HCT116 (cell line): ENCODE data around the gene ZBTB3. TPM values are rescaled to one million over a fixed set of nuclear protein-coding genes. Genes with fewer than 3 reads are reported as not detected.
"Not testable (repeated sequence)": the region's sequence is repeated elsewhere in the genome, so short reads cannot be mapped to it uniquely, and the experiment has no call there.

Source experiments
- ATAC-seq: fragments of 200-7000 bp; cut with Tn5 transposase; 2 replicates; pipeline ENCODE4 v1.9.1; 2020; ENCODE audit warnings: mild to moderate bottlenecking, moderate library complexity
- BruUV-seq: library from RNA; stranded (reverse); fragments of 400-500 nt; replicated peaks from 2 replicates; lab custom pipeline; 2021; lab: Mats Ljungman, UMichigan
- CTCF ChIA-PET: fragments of 300-600 bp; sonication (Branson Sonifier 250); formaldehyde crosslinking; loops from one replicate; lab custom pipeline; 2021; ENCODE audit warnings: antibody characterized with exemption; lab: Charles Lee
- POLR2A ChIA-PET: fragments of 300-600, 350-600 bp; sonication (Branson Sonifier 250); formaldehyde crosslinking; loops from one replicate; lab custom pipeline; 2021; ENCODE audit warnings: antibody characterized with exemption; lab: Charles Lee
- RAD21 ChIA-PET, 2 experiments: fragments of 300-600 bp; sonication (Branson Sonifier 250); formaldehyde crosslinking; loops; one replicate each; lab custom pipeline; 2023; ENCODE audit warnings: low total read pairs in 2 of 2; ENCODE audit not compliant: uncharacterized antibody in 2 of 2, unreplicated experiment in 2 of 2, low non-redundant PET in 1 of 2; lab: Charles Lee
- DNase-seq: peaks from one replicate; pipeline ENCODE4 v3.0.0-alpha.2; 2010; ENCODE audit warnings: low read depth, low spot score
- H2AFZ ChIP-seq: fragments of 200-600 bp; shearing (Covaris generic), sonication (generic); 2 replicates; pipeline ENCODE4 v1.6.1; 2017; ENCODE audit warnings: low read depth, mixed run types, mixed read lengths, antibody characterized with exemption, low read length; ENCODE audit not compliant: poor library complexity, severe bottlenecking
- H3K27ac ChIP-seq: 2 replicates; pipeline ENCODE4 v1.5.1; 2012; ENCODE audit warnings: low read depth, low read length
- H3K27me3 ChIP-seq: fragments of 200-600 bp; sonication (generic); 2 replicates; pipeline ENCODE4 v1.6.1; 2016; ENCODE audit warnings: mixed run types, low read length, mixed read lengths; ENCODE audit not compliant: insufficient read depth
- H3K36me3 ChIP-seq, 2 experiments: fragments of 200-500 bp in 1 of 2; fragments of 200-600 bp in 1 of 2; sonication (Bioruptor generic) in 1 of 2; sonication (generic) in 1 of 2; 2 replicates each; pipeline versions ENCODE4 v1.5.1 to v1.6.1; 2014 to 2016; ENCODE audit warnings: low read length in 2 of 2, inconsistent platforms in 1 of 2, mixed read lengths in 1 of 2, mixed run types in 1 of 2; ENCODE audit not compliant: insufficient read depth in 2 of 2, control insufficient read depth in 1 of 2
- H3K4me1 ChIP-seq, 2 experiments: fragments of 200-600 bp in 1 of 2; sonication (generic) in 1 of 2; 2 replicates each; pipeline versions ENCODE4 v1.5.1 to v1.6.1; 2012 to 2017; ENCODE audit warnings: low read length in 2 of 2, inconsistent platforms in 1 of 2, mild to moderate bottlenecking in 1 of 2, mixed read lengths in 1 of 2, mixed run types in 1 of 2, moderate library complexity in 1 of 2; ENCODE audit not compliant: insufficient read depth in 2 of 2, control insufficient read depth in 1 of 2
- H3K4me2 ChIP-seq: fragments of 200-600 bp; sonication (generic); 2 replicates; pipeline ENCODE4 v1.6.1; 2017; ENCODE audit warnings: mixed run types, low read length, mixed read lengths
- H3K4me3 ChIP-seq, 2 experiments: fragments of 200-600 bp in 1 of 2; sonication (generic) in 1 of 2; replicated peaks in 1 of 2; 2 replicates each; pipeline ENCODE4 v1.5.1; 2011 to 2016; ENCODE audit warnings: low read length in 2 of 2, control low read depth in 1 of 2, low read depth in 1 of 2, mild to moderate bottlenecking in 1 of 2, mixed read lengths in 1 of 2, mixed run types in 1 of 2
- H3K79me2 ChIP-seq: fragments of 200-600 bp; sonication (generic); 2 replicates; pipeline ENCODE4 v1.6.1; 2017; ENCODE audit warnings: mild to moderate bottlenecking, mixed run types, low read length, moderate library complexity, mixed read lengths; ENCODE audit not compliant: insufficient read depth
- H3K9ac ChIP-seq: fragments of 200-600 bp; sonication (generic); 2 replicates; pipeline ENCODE4 v1.6.1; 2016; ENCODE audit warnings: low read length, mixed read lengths
- H3K9me2 ChIP-seq: fragments of 200-600 bp; sonication (generic), shearing (Covaris generic); 2 replicates; pipeline ENCODE4 v1.6.1; 2017; ENCODE audit warnings: mixed run types, mild to moderate bottlenecking, moderate library complexity; ENCODE audit not compliant: insufficient read depth
- H3K9me3 ChIP-seq, 2 experiments: fragments of 200-500 bp in 1 of 2; fragments of 200-600 bp in 1 of 2; sonication (Bioruptor generic) in 1 of 2; sonication (generic) in 1 of 2; 2 replicates each; pipeline ENCODE4 v1.6.1; 2014 to 2017; ENCODE audit warnings: low read length in 2 of 2, mixed read lengths in 2 of 2, inconsistent platforms in 1 of 2, low read depth in 1 of 2, mild to moderate bottlenecking in 1 of 2, mixed run types in 1 of 2, moderate library complexity in 1 of 2; ENCODE audit not compliant: control insufficient read depth in 1 of 2, insufficient read depth in 1 of 2
- H4K20me1 ChIP-seq: fragments of 200-600 bp; sonication (generic), shearing (Covaris generic); 2 replicates; pipeline ENCODE4 v1.6.1; 2017; ENCODE audit warnings: mixed run types, mild to moderate bottlenecking, moderate library complexity; ENCODE audit not compliant: insufficient read depth
- CBX3 ChIP-seq: IDR thresholded peaks from 2 replicates; pipeline ENCODE4 v1.6.1; 2012; ENCODE audit warnings: low read depth
- CEBPB ChIP-seq: IDR thresholded peaks from 2 replicates; pipeline ENCODE4 v1.6.1; 2012; ENCODE audit warnings: low read depth
- EGR1 ChIP-seq: IDR thresholded peaks from 2 replicates; pipeline ENCODE4 v1.6.1; 2012; ENCODE audit warnings: low read depth
- EZH2phosphoT487 ChIP-seq: fragments of 200-600 bp; IDR thresholded peaks from 2 replicates; pipeline ENCODE4 v1.6.1; 2018; ENCODE audit warnings: antibody characterized with exemption, borderline replicate concordance
- FOSL1 ChIP-seq: IDR thresholded peaks from 2 replicates; pipeline ENCODE4 v1.6.1; 2012; ENCODE audit warnings: low read depth
- JUND ChIP-seq: IDR thresholded peaks from 2 replicates; pipeline ENCODE4 v1.6.1; 2012
- POLR2A ChIP-seq: IDR thresholded peaks from 2 replicates; pipeline ENCODE4 v1.7.0; 2011; ENCODE audit warnings: borderline replicate concordance; ENCODE audit not compliant: insufficient read depth, insufficient read length; ENCODE audit errors: extremely low read depth
- POLR2AphosphoS5 ChIP-seq: IDR thresholded peaks from 2 replicates; pipeline ENCODE4 v1.6.1; 2011; ENCODE audit warnings: mild to moderate bottlenecking, low read depth, low read length, moderate library complexity
- RAD21 ChIP-seq: IDR thresholded peaks from 2 replicates; pipeline ENCODE4 v1.6.1; 2012; ENCODE audit warnings: low read depth, mild to moderate bottlenecking
- ZNF274 ChIP-seq: fragments of 200-500 bp; sonication (Bioruptor generic); IDR thresholded peaks from 2 replicates; pipeline ENCODE4 v1.6.1; 2014; ENCODE audit warnings: mild to moderate bottlenecking, low read depth, low read length, inconsistent platforms
- intact Hi-C: fragments of 100-400 bp; cut with micrococcal nuclease; formaldehyde crosslinking; loops from 2 replicates; pipeline ENCODE4 v1.10.0; 2022
- total RNA-seq: library from RNA; stranded (reverse); gene quantifications from one replicate; pipeline ENCODE4 v1.2.1, GENCODE V29; 2021; ENCODE audit not compliant: unreplicated experiment
- TF ChIP-seq, protein P1 (sequence below): IDR thresholded peaks from 2 replicates; pipeline ENCODE4 v1.6.1; 2012; ENCODE audit warnings: low read depth

The ZBTB3 gene
- total RNA-seq, 1 experiment from 2014 or later = 11.3 TPM

- Histone ChIP-seq H3K27ac (peak overlapping the region; percentile 45; the same call in 1 of the 2 replicates), H3K4me2 (peak overlapping the region; percentile 94), H3K9ac (peak overlapping the region; percentile 90; the same call in 1 of the 2 replicates), H3K36me3 (peaks cover 4 to 10% of the 10 kb centered on the region in 2 experiments; a peak in 2 of 4 replicates), H3K4me3 (peak overlapping the region; percentile 30 to 94), H3K4me1 (peaks cover 12 to 15% of the 10 kb centered on the region in 2 experiments), H3K79me2 (peaks cover 15% of the 10 kb centered on the region)
- peak; percentile 61 for ATAC-seq
- ChIA-PET RAD21 (interaction anchor here in 1 of 2 experiments (0.7 kb wide), 1 partner anchor 36 kb away, joined by 4 read pairs; no protein-coding TSS in a partner anchor), CTCF (interaction anchor here (0.9 to 2.3 kb wide), 3 partner anchors 9 to 336 kb away, joined by 5 to 13 read pairs (median 6); partner anchors contain the start of gene TMEM179B), POLR2A (interaction anchor here (0.9 to 1.5 kb wide), 11 partner anchors 9 to 187 kb away, joined by 3 to 15 read pairs (median 4); partner anchors contain the start of genes B3GAT3, C11orf98, CSKMT and EEF1G)
- not testable (repeated sequence) for H4K20me1 ChIP-seq, H2AFZ ChIP-seq, DNase-seq, H3K9me3 ChIP-seq, H3K27me3 ChIP-seq, H3K9me2 ChIP-seq
- intact Hi-C loops = loop anchor here (1.0 to 10.0 kb wide), 3 partner anchors 10 to 86 kb away; partner anchors contain the start of genes HNRNPUL2, LBHD1, TAF6L and TTC9C
- TSS peak; percentile 85 for BruUV-seq
Observed at GRCh38 chr11:62760867-62761227, 6.9 kb upstream of the ZBTB3 start.

GRCh38 chr11:62757846-62758788 is 4.2 kb upstream of the ZBTB3 start:
- Histone ChIP-seq H3K4me2 (no peak overlapping the region), H3K9me3 (no peaks in the 10 kb centered on the region), H3K9me2 (no peaks in the 10 kb centered on the region), H3K4me1 (peaks cover 14 to 31% of the 10 kb centered on the region in 2 experiments), H3K4me3 (no peak overlapping the region), H4K20me1 (no peaks in the 10 kb centered on the region), H3K27ac (no peak overlapping the region), H3K79me2 (peaks cover 15% of the 10 kb centered on the region), H3K27me3 (no peaks in the 10 kb centered on the region), H2AFZ (no peak overlapping the region), H3K9ac (no peak overlapping the region), H3K36me3 (peaks cover 0 to 4% of the 10 kb centered on the region in 2 experiments; a peak in 1 of 4 replicates)
- RAD21 ChIA-PET = no interaction called here
- intact Hi-C loops = no loop called here
- ATAC-seq (no peak), DNase-seq (no peak)
- POLR2A ChIA-PET = no interaction called here
- CTCF ChIA-PET = interaction anchor here (1.4 kb wide), 1 partner anchor 28 kb away, joined by 4 read pairs; no protein-coding TSS in a partner anchor
- no TSS peak for BruUV-seq
- TF ChIP-seq POLR2A (no peak), JUND (no peak), EGR1 (no peak), POLR2AphosphoS5 (no peak), EZH2phosphoT487 (no peak), ZNF274 (no peak), RAD21 (no peak), CEBPB (no peak), CBX3 (no peak), FOSL1 (no peak)
- TF ChIP-seq, protein P1, sequence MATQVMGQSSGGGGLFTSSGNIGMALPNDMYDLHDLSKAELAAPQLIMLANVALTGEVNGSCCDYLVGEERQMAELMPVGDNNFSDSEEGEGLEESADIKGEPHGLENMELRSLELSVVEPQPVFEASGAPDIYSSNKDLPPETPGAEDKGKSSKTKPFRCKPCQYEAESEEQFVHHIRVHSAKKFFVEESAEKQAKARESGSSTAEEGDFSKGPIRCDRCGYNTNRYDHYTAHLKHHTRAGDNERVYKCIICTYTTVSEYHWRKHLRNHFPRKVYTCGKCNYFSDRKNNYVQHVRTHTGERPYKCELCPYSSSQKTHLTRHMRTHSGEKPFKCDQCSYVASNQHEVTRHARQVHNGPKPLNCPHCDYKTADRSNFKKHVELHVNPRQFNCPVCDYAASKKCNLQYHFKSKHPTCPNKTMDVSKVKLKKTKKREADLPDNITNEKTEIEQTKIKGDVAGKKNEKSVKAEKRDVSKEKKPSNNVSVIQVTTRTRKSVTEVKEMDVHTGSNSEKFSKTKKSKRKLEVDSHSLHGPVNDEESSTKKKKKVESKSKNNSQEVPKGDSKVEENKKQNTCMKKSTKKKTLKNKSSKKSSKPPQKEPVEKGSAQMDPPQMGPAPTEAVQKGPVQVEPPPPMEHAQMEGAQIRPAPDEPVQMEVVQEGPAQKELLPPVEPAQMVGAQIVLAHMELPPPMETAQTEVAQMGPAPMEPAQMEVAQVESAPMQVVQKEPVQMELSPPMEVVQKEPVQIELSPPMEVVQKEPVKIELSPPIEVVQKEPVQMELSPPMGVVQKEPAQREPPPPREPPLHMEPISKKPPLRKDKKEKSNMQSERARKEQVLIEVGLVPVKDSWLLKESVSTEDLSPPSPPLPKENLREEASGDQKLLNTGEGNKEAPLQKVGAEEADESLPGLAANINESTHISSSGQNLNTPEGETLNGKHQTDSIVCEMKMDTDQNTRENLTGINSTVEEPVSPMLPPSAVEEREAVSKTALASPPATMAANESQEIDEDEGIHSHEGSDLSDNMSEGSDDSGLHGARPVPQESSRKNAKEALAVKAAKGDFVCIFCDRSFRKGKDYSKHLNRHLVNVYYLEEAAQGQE = no peak
- TF ChIP-seq, all 23 proteins: peak for 0
